A549 treated with ZK216348 at 1 μM for 4 hours (cell line): Measurements from ENCODE around the gene SYT17. TPM values are rescaled to one million over a fixed set of nuclear protein-coding genes. Genes with fewer than 3 reads are reported as not detected.

Experiments used
- total RNA-seq: library from RNA; stranded (reverse); fragments of 200-300 nt; extraction: Qiagen RNA extraction; gene quantifications from 5 replicates; pipeline ENCODE4 v1.2.3, GENCODE V29; 2022; ENCODE audit warnings: low read depth

Gene SYT17
- total RNA-seq = 10.7 to 15.4 TPM (median 12.7 TPM) in 5 replicates

GRCh38 chr16:19167710-19168370, at the start of gene SYT17:
SYT17 (plus strand) TSS chr16:19168240; CDS start chr16:19168647, 407 bp downstream.

GRCh38 chr16:19285431-19285830, 117.4 kb downstream of the SYT17 start, which contains the start of gene CLEC19A:
CLEC19A (plus strand) TSS chr16:19285731; CDS start chr16:19285852, 121 bp downstream.

Other genes with a start within 250 kb of the SYT17 start
- 11.8 to 27.0 TPM (median 19.8 TPM) in 5 replicates for gene SMG1, start 241.8 kb upstream of the SYT17 start, total RNA-seq
- 6.9 to 10.5 TPM (median 8.7 TPM) in 5 replicates for gene TMC7, start 184.3 kb upstream of the SYT17 start, total RNA-seq
- gene COQ7, start 100.6 kb upstream of the SYT17 start, total RNA-seq = 16.8 to 27.3 TPM (median 23.4 TPM) in 5 replicates
- 8.8 to 19.4 TPM (median 16.0 TPM) in 5 replicates for gene ITPRIPL2, start 54.3 kb upstream of the SYT17 start, total RNA-seq
- 0.06 to 0.22 TPM (median 0.09 TPM) in 4 of 5 replicates, not detected in the other for gene CLEC19A, start 117.5 kb downstream of the SYT17 start, total RNA-seq
- gene TMC5, start 249.6 kb downstream of the SYT17 start, total RNA-seq = 5.7 to 7.4 TPM (median 6.8 TPM) in 5 replicates